ENCODE data around the gene SULT2B1.

DNA sequence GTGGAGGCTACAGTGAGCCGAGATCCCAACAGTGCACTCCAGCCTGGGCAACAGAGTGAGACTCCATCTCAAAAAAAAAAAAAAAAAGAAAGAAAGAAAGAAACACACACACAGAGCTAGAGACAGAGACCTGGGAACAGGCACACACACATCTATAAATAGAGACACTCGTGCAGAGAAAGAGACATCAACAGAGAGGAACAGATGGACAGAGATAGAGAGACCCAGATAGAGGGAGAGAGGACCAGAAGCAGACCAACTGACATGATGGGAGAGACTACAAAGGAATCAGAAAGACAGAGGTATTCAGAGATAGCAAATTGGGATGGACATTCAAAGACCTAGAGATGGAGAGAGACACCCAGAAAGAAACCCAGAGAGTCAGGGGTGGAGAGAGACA is 96.2 kb downstream of the SULT2B1 start:
- TF ChIP-seq NR2F2 (IDR thresholded peaks at IDR 0.05) (no peak), RAD21 (IDR thresholded peaks at IDR 0.05) (no peak), JUND (IDR thresholded peaks at IDR 0.05) (no peak), FOXA1 (IDR thresholded peaks at IDR 0.05) (no peak), TAF1 (conservative IDR thresholded peaks at IDR 0.05) (no peak), YY1 (IDR thresholded peaks at IDR 0.05) (no peak), GABPA (IDR thresholded peaks at IDR 0.05 in 1 of 2, conservative IDR thresholded peaks at IDR 0.05 in 1 of 2) (no peak), EGR1 (IDR thresholded peaks at IDR 0.05; ENCODE audit: low read depth in 2 of 2) (no peak), SP1 (IDR thresholded peaks at IDR 0.05) (no peak)
- TF ChIP-seq, protein P1, sequence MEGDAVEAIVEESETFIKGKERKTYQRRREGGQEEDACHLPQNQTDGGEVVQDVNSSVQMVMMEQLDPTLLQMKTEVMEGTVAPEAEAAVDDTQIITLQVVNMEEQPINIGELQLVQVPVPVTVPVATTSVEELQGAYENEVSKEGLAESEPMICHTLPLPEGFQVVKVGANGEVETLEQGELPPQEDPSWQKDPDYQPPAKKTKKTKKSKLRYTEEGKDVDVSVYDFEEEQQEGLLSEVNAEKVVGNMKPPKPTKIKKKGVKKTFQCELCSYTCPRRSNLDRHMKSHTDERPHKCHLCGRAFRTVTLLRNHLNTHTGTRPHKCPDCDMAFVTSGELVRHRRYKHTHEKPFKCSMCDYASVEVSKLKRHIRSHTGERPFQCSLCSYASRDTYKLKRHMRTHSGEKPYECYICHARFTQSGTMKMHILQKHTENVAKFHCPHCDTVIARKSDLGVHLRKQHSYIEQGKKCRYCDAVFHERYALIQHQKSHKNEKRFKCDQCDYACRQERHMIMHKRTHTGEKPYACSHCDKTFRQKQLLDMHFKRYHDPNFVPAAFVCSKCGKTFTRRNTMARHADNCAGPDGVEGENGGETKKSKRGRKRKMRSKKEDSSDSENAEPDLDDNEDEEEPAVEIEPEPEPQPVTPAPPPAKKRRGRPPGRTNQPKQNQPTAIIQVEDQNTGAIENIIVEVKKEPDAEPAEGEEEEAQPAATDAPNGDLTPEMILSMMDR (IDR thresholded peaks at IDR 0.05; ENCODE audit: low read depth, low read length, missing input control): no peak
- TF ChIP-seq, protein P2, sequence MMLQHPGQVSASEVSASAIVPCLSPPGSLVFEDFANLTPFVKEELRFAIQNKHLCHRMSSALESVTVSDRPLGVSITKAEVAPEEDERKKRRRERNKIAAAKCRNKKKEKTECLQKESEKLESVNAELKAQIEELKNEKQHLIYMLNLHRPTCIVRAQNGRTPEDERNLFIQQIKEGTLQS (IDR thresholded peaks at IDR 0.05): no peak
- TF ChIP-seq, protein P3, sequence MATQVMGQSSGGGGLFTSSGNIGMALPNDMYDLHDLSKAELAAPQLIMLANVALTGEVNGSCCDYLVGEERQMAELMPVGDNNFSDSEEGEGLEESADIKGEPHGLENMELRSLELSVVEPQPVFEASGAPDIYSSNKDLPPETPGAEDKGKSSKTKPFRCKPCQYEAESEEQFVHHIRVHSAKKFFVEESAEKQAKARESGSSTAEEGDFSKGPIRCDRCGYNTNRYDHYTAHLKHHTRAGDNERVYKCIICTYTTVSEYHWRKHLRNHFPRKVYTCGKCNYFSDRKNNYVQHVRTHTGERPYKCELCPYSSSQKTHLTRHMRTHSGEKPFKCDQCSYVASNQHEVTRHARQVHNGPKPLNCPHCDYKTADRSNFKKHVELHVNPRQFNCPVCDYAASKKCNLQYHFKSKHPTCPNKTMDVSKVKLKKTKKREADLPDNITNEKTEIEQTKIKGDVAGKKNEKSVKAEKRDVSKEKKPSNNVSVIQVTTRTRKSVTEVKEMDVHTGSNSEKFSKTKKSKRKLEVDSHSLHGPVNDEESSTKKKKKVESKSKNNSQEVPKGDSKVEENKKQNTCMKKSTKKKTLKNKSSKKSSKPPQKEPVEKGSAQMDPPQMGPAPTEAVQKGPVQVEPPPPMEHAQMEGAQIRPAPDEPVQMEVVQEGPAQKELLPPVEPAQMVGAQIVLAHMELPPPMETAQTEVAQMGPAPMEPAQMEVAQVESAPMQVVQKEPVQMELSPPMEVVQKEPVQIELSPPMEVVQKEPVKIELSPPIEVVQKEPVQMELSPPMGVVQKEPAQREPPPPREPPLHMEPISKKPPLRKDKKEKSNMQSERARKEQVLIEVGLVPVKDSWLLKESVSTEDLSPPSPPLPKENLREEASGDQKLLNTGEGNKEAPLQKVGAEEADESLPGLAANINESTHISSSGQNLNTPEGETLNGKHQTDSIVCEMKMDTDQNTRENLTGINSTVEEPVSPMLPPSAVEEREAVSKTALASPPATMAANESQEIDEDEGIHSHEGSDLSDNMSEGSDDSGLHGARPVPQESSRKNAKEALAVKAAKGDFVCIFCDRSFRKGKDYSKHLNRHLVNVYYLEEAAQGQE (IDR thresholded peaks at IDR 0.05): no peak
- TF ChIP-seq, protein P4, sequence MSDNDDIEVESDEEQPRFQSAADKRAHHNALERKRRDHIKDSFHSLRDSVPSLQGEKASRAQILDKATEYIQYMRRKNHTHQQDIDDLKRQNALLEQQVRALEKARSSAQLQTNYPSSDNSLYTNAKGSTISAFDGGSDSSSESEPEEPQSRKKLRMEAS (IDR thresholded peaks at IDR 0.05): no peak

Measured in liver (tissue), 3 donors.